IMR-90 (cell line): Measurements from ENCODE around the gene LAMB2. TPM values are rescaled to one million over a fixed set of nuclear protein-coding genes. Genes with fewer than 3 reads are reported as not detected.

Source experiments
- ATAC-seq: fragments of 200-7000 bp; cut with Tn5 transposase; 2 replicates; pipeline ENCODE4 v1.9.1; 2020; ENCODE audit warnings: low read depth, mild to moderate bottlenecking, moderate library complexity
- BruUV-seq: library from RNA; stranded (reverse); fragments of 400-500 nt; replicated peaks from 2 replicates; lab custom pipeline; 2021; lab: Mats Ljungman, UMichigan
- CTCF ChIA-PET: fragments of 300-600 bp; formaldehyde crosslinking; extraction: SDS; loops from one replicate; lab custom pipeline; 2021; ENCODE audit warnings: antibody characterized with exemption; lab: Yijun Ruan, JAX
- POLR2A ChIA-PET: fragments of 300-600 bp; sonication (Branson Sonifier 250); formaldehyde crosslinking; loops from one replicate; lab custom pipeline; 2022; ENCODE audit warnings: antibody characterized with exemption; ENCODE audit not compliant: unreplicated experiment; lab: Charles Lee
- DNase-seq: peaks from one replicate; pipeline ENCODE4 v3.0.0; 2013
- H2AFZ ChIP-seq: replicated peaks from 2 replicates; pipeline ENCODE3; 2013; ENCODE audit warnings: low read length, mild to moderate bottlenecking; ENCODE audit not compliant: poor library complexity
- H2AK5ac ChIP-seq: 2 replicates; pipeline ENCODE4 v1.6.1; 2013; ENCODE audit warnings: low read depth, low read length, inconsistent platforms
- H2AK9ac ChIP-seq: replicated peaks from 2 replicates; pipeline ENCODE3; 2013; ENCODE audit warnings: mild to moderate bottlenecking, low read depth, low read length, moderate library complexity; ENCODE audit not compliant: poor library complexity
- H2BK120ac ChIP-seq: 2 replicates; pipeline ENCODE4 v1.6.1; 2013; ENCODE audit warnings: low read depth, low read length, inconsistent platforms
- H2BK15ac ChIP-seq: 3 replicates; pipeline ENCODE4 v1.6.1; 2013; ENCODE audit warnings: low read depth, low read length, inconsistent platforms
- H2BK20ac ChIP-seq: 2 replicates; pipeline ENCODE4 v1.6.1; 2013; ENCODE audit warnings: low read depth, mild to moderate bottlenecking, inconsistent platforms, low read length, moderate library complexity
- H2BK5ac ChIP-seq: 2 replicates; pipeline ENCODE4 v1.6.1; 2013; ENCODE audit warnings: mild to moderate bottlenecking, low read depth, low read length, inconsistent platforms; ENCODE audit not compliant: poor library complexity, severe bottlenecking
- H3K14ac ChIP-seq: replicated peaks from 2 replicates; pipeline ENCODE4 v1.6.1; 2013; ENCODE audit warnings: low read depth, low read length, inconsistent platforms
- H3K18ac ChIP-seq: 2 replicates; pipeline ENCODE4 v1.6.1; 2013; ENCODE audit warnings: low read depth, low read length, control low read depth
- H3K23ac ChIP-seq: 2 replicates; pipeline ENCODE4 v1.6.1; 2013; ENCODE audit warnings: low read depth, low read length, inconsistent platforms
- H3K27ac ChIP-seq: 2 replicates; pipeline ENCODE4 v1.5.1; 2013; ENCODE audit warnings: mild to moderate bottlenecking, control low read depth, low read length; ENCODE audit not compliant: insufficient read depth
- H3K27me3 ChIP-seq: 2 replicates; pipeline ENCODE4 v1.6.1; 2013; ENCODE audit warnings: low read length; ENCODE audit not compliant: control insufficient read depth, insufficient read depth
- H3K36me3 ChIP-seq: 2 replicates; pipeline ENCODE4 v1.6.1; 2013; ENCODE audit warnings: low read length, mixed read lengths; ENCODE audit not compliant: control insufficient read depth, insufficient read depth
- H3K4ac ChIP-seq: 2 replicates; pipeline ENCODE4 v1.6.1; 2013; ENCODE audit warnings: low read depth, low read length, inconsistent platforms
- H3K4me1 ChIP-seq: 2 replicates; pipeline ENCODE4 v1.6.1; 2013; ENCODE audit warnings: low read length, mixed read lengths; ENCODE audit not compliant: control insufficient read depth, insufficient read depth
- H3K4me2 ChIP-seq: 2 replicates; pipeline ENCODE4 v1.6.1; 2013; ENCODE audit warnings: low read depth, mild to moderate bottlenecking, control low read depth, low read length, moderate library complexity
- H3K4me3 ChIP-seq: 2 replicates; pipeline ENCODE4 v1.5.1; 2013; ENCODE audit warnings: low read depth, mild to moderate bottlenecking, control low read depth, low read length, moderate library complexity; ENCODE audit not compliant: insufficient read depth
- H3K56ac ChIP-seq: 2 replicates; pipeline ENCODE4 v1.6.1; 2013; ENCODE audit warnings: low read length, inconsistent platforms; ENCODE audit not compliant: insufficient read depth; ENCODE audit errors: extremely low read depth
- H3K79me1 ChIP-seq, 2 experiments: 2 replicates each; pipeline ENCODE4 v1.6.1; 2013; ENCODE audit warnings: low read length in 2 of 2, inconsistent platforms in 1 of 2, low read depth in 1 of 2
- H3K9ac ChIP-seq: 2 replicates; pipeline ENCODE4 v1.6.1; 2013; ENCODE audit warnings: low read depth, low read length, control low read depth
- H3K9me1 ChIP-seq: 2 replicates; pipeline ENCODE4 v1.6.1; 2013; ENCODE audit warnings: low read length, inconsistent platforms; ENCODE audit not compliant: insufficient read depth
- H3K9me3 ChIP-seq: 2 replicates; pipeline ENCODE4 v1.6.1; 2013; ENCODE audit warnings: low read length; ENCODE audit not compliant: control insufficient read depth, insufficient read depth
- H4K20me1 ChIP-seq: 2 replicates; pipeline ENCODE4 v1.6.1; 2013; ENCODE audit warnings: low read length, inconsistent platforms; ENCODE audit not compliant: insufficient read depth
- H4K5ac ChIP-seq: 2 replicates; pipeline ENCODE4 v1.6.1; 2013; ENCODE audit warnings: mild to moderate bottlenecking, low read depth, low read length, control low read depth
- H4K8ac ChIP-seq, 2 experiments: 2 replicates each; pipeline ENCODE4 v1.6.1; 2013; ENCODE audit warnings: low read depth in 2 of 2, low read length in 2 of 2, control low read depth in 1 of 2, inconsistent platforms in 1 of 2
- H4K91ac ChIP-seq: 2 replicates; pipeline ENCODE4 v1.6.1; 2013; ENCODE audit warnings: low read depth, low read length, inconsistent platforms; ENCODE audit not compliant: insufficient read depth
- BHLHE40 ChIP-seq: fragments of 150-350 bp; IDR thresholded peaks from 2 replicates; pipeline ENCODE4 v1.6.1; 2016; ENCODE audit warnings: mild to moderate bottlenecking, low read depth, low read length
- CEBPB ChIP-seq: IDR thresholded peaks from 2 replicates; pipeline ENCODE4 v1.6.1; 2012; ENCODE audit warnings: low read depth, low read length, improper control_type of control experiment
- CHD1 ChIP-seq: IDR thresholded peaks from 2 replicates; pipeline ENCODE4 v1.6.1; 2012; ENCODE audit warnings: low read depth, low read length, improper control_type of control experiment
- CTCF ChIP-seq: conservative IDR thresholded peaks from 2 replicates; pipeline ENCODE4 v1.5.1; 2012; ENCODE audit warnings: mild to moderate bottlenecking, low read depth, low read length, improper control_type of control experiment
- ELK1 ChIP-seq: fragments of 150-350 bp; IDR thresholded peaks from 2 replicates; pipeline ENCODE4 v1.6.1; 2016; ENCODE audit warnings: low read depth, mild to moderate bottlenecking, low read length, moderate library complexity, borderline replicate concordance
- FOS ChIP-seq: fragments of 150-350 bp; IDR thresholded peaks from 2 replicates; pipeline ENCODE4 v1.6.1; 2016; ENCODE audit warnings: low read depth, low read length
- MAFK ChIP-seq: IDR thresholded peaks from 2 replicates; pipeline ENCODE4 v1.6.1; 2012; ENCODE audit warnings: low read depth, low read length, improper control_type of control experiment
- MAZ ChIP-seq: IDR thresholded peaks from 2 replicates; pipeline ENCODE4 v1.6.1; 2012; ENCODE audit warnings: low read depth, mild to moderate bottlenecking, low read length, improper control_type of control experiment, moderate library complexity, borderline replicate concordance
- MXI1 ChIP-seq: IDR thresholded peaks from 2 replicates; pipeline ENCODE4 v1.6.1; 2012; ENCODE audit warnings: low read depth, mild to moderate bottlenecking, low read length, moderate library complexity, borderline replicate concordance
- NFE2L2 ChIP-seq: fragments of 150-350 bp; IDR thresholded peaks from 2 replicates; pipeline ENCODE4 v1.6.1; 2016; ENCODE audit warnings: low read depth, mild to moderate bottlenecking, low read length
- RAD21 ChIP-seq: IDR thresholded peaks from 2 replicates; pipeline ENCODE4 v1.6.1; 2012; ENCODE audit warnings: low read length, improper control_type of control experiment
- RCOR1 ChIP-seq: IDR thresholded peaks from 2 replicates; pipeline ENCODE4 v1.6.1; 2012; ENCODE audit warnings: mild to moderate bottlenecking, low read length, improper control_type of control experiment; ENCODE audit not compliant: insufficient replicate concordance
- RFX5 ChIP-seq: IDR thresholded peaks from 2 replicates; pipeline ENCODE4 v1.8.0; 2012; ENCODE audit warnings: low read depth, mild to moderate bottlenecking, low read length, moderate library complexity
- SMC3 ChIP-seq: fragments of 150-350 bp; IDR thresholded peaks from 2 replicates; pipeline ENCODE4 v1.6.1; 2016; ENCODE audit warnings: low read depth, mild to moderate bottlenecking, antibody characterized with exemption, low read length, moderate library complexity
- USF2 ChIP-seq: fragments of 150-350 bp; IDR thresholded peaks from 2 replicates; pipeline ENCODE4 v1.6.1; 2017; ENCODE audit warnings: mild to moderate bottlenecking, antibody characterized with exemption, low read length, low read depth
- WGBS, 2 experiments: methylation state at CpG; one replicate each; pipeline versions ENCODE4 v1.1.5 to v1.1.7; 2013; ENCODE audit warnings: missing lambda C conversion rate in 2 of 2; ENCODE audit not compliant: insufficient read length in 1 of 2; ENCODE audit errors: extremely low coverage in 2 of 2; 5-methylcytosine and 5-hydroxymethylcytosine counted together
- dilution Hi-C: fragments of 300-500 bp; cut with HindIII; formaldehyde crosslinking; loops from one replicate; pipeline ENCODE4 v1.14.3; 2018; ENCODE audit warnings: low sequenced_read_pairs; ENCODE audit not compliant: unreplicated experiment
- in situ Hi-C: fragments of 300-500 bp; cut with MboI; formaldehyde crosslinking; loops from 3 replicates; pipeline ENCODE4 v1.14.3; 2019; ENCODE audit warnings: low sequenced_read_pairs, inconsistent platforms, mixed read lengths
- intact Hi-C: fragments of 100-400 bp; cut with micrococcal nuclease; formaldehyde crosslinking; loops from 2 replicates; pipeline ENCODE4 v1.10.0; 2022
- polyA plus RNA-seq, 3 experiments: library from polyadenylated mRNA; depleted of rRNA; stranded (reverse); fragments of >200 nt; gene quantifications; 2 replicates each; pipeline ENCODE4 v1.2.3, GENCODE V29; 2012; ENCODE audit warnings: low replicate concordance in 1 of 3
- total RNA-seq: library from RNA; depleted of rRNA; stranded (reverse); fragments of >200 nt; gene quantifications from 2 replicates; pipeline ENCODE4 v1.2.3, GENCODE V29; 2012

The LAMB2 gene
- total and polyA plus RNA-seq, 2 of the 4 experiments (the other 2 are of a cell fraction): 213 to 570 TPM

GRCh38 chr3:49124203-49124602, 8.6 kb downstream of the LAMB2 start:
- 100% methylated on average over 1 of the region's 7 CpGs; no CpG with 5 or more reads in 1 of the 2 experiments for WGBS, 2 experiments
- H4K91ac ChIP-seq: no peak overlapping the region
- POLR2A ChIA-PET: no interaction called here

More at GRCh38 chr3:49124203-49124602, 8.6 kb downstream of the LAMB2 start:
- peaks cover 5% of the 10 kb centered on the region; the same call in 1 of the 2 replicates for H3K9me1 ChIP-seq
- H3K4me2 ChIP-seq: no peak overlapping the region
- no peaks in the 10 kb centered on the region for H3K27me3 ChIP-seq
- CTCF ChIA-PET: no interaction called here
- no peak overlapping the region for H3K9ac ChIP-seq
- TF ChIP-seq RFX5 (no peak), SMC3 (no peak), BHLHE40 (no peak), FOS (no peak), NFE2L2 (no peak), CHD1 (no peak), MAFK (no peak), RAD21 (no peak), CEBPB (no peak), MXI1 (no peak), CTCF (no peak), RCOR1 (no peak), ELK1 (no peak), MAZ (no peak), USF2 (no peak)
- BruUV-seq: no TSS peak
- no peak overlapping the region for H3K4ac ChIP-seq
- in situ Hi-C loops (no loop called here), intact Hi-C loops (no loop called here), dilution Hi-C loops (no loop called here)
- no peak overlapping the region for H2AK5ac ChIP-seq
- no peak overlapping the region for H2AFZ ChIP-seq
- no peak overlapping the region for H4K8ac ChIP-seq
- peaks cover 6% of the 10 kb centered on the region for H4K20me1 ChIP-seq
- no peak overlapping the region for H2BK15ac ChIP-seq
- H2AK9ac ChIP-seq: no peak overlapping the region
- no peak overlapping the region for H4K5ac ChIP-seq
- no peak for DNase-seq
- H3K36me3 ChIP-seq: peaks cover 73% of the 10 kb centered on the region
- H3K14ac ChIP-seq: no peak overlapping the region
- H3K27ac ChIP-seq: no peak overlapping the region
- no peak overlapping the region for H3K18ac ChIP-seq
- H2BK5ac ChIP-seq: no peak overlapping the region
- H2BK120ac ChIP-seq: no peak overlapping the region
- H3K4me3 ChIP-seq: no peak overlapping the region
- peaks cover 6% of the 10 kb centered on the region for H3K4me1 ChIP-seq
- peaks cover 15 to 52% of the 10 kb centered on the region in 2 experiments for H3K79me1 ChIP-seq
- no peak overlapping the region for H3K56ac ChIP-seq
- no peaks in the 10 kb centered on the region for H3K9me3 ChIP-seq
- no peak overlapping the region for H3K23ac ChIP-seq
- ATAC-seq: no peak
- no peak overlapping the region for H2BK20ac ChIP-seq
